Nephron (organoid): ENCODE data around the gene SFXN5.

ENCODE experiments used
- H3K27ac Mint-ChIP-seq, 3 experiments: 2 replicates each; pipeline ENCODE4 v1.8.0; 2020; ENCODE audit warnings: mixed read lengths in 3 of 3, mild to moderate bottlenecking in 2 of 3, moderate library complexity in 1 of 3
- H3K27me3 Mint-ChIP-seq: 2 replicates; pipeline ENCODE4 v1.8.0; 2021; ENCODE audit warnings: low read depth, mild to moderate bottlenecking, moderate library complexity, mixed read lengths
- H3K36me3 Mint-ChIP-seq: 2 replicates; pipeline ENCODE4 v1.8.0; 2020; ENCODE audit warnings: low read depth, mixed read lengths
- H3K4me1 Mint-ChIP-seq: 2 replicates; pipeline ENCODE4 v1.8.0; 2020; ENCODE audit warnings: mixed read lengths
- H3K4me3 Mint-ChIP-seq, 3 experiments: 2 replicates each; pipeline ENCODE4 v1.8.0; 2020; ENCODE audit warnings: mild to moderate bottlenecking in 3 of 3, mixed read lengths in 3 of 3, moderate library complexity in 2 of 3
- H3K9me3 Mint-ChIP-seq: 2 replicates; pipeline ENCODE4 v1.8.0; 2020; ENCODE audit warnings: mixed read lengths
- TF ChIP-seq, protein P1 (sequence below), 3 experiments: fragments of 200-600 bp; sonication (generic); IDR thresholded peaks; one replicate each; pipeline ENCODE4 v1.5.0; 2021; ENCODE audit warnings: antibody characterized with exemption in 3 of 3; ENCODE audit not compliant: unreplicated experiment in 3 of 3

The SFXN5 gene

DNA sequence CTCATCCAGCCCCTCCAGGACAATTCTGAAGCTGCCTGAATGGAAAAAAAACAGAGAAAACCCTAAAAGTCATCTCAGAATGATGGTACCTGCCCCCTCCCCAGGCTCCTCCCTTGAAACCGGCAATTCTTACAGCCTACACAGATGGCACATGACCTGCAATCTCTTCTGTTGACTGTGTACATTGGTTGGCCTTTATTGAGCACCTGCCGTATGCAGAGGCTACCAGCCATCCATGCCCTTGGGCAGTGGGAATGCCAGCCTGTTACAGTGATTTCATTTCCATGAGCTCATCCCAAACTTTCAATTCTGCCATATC lies 97.1 kb downstream of the SFXN5 start:
- Mint-ChIP-seq H3K4me3 (no peak overlapping the region), H3K36me3 (no peaks in the 10 kb centered on the region), H3K9me3 (no peaks in the 10 kb centered on the region), H3K27me3 (peaks cover 22% of the 10 kb centered on the region), H3K4me1 (no peaks in the 10 kb centered on the region), H3K27ac (no peak overlapping the region)
- TF ChIP-seq, protein P1, sequence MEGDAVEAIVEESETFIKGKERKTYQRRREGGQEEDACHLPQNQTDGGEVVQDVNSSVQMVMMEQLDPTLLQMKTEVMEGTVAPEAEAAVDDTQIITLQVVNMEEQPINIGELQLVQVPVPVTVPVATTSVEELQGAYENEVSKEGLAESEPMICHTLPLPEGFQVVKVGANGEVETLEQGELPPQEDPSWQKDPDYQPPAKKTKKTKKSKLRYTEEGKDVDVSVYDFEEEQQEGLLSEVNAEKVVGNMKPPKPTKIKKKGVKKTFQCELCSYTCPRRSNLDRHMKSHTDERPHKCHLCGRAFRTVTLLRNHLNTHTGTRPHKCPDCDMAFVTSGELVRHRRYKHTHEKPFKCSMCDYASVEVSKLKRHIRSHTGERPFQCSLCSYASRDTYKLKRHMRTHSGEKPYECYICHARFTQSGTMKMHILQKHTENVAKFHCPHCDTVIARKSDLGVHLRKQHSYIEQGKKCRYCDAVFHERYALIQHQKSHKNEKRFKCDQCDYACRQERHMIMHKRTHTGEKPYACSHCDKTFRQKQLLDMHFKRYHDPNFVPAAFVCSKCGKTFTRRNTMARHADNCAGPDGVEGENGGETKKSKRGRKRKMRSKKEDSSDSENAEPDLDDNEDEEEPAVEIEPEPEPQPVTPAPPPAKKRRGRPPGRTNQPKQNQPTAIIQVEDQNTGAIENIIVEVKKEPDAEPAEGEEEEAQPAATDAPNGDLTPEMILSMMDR (IDR thresholded peaks at IDR 0.05; ENCODE audit: unreplicated experiment in 3 of 3), result no peak

DNA sequence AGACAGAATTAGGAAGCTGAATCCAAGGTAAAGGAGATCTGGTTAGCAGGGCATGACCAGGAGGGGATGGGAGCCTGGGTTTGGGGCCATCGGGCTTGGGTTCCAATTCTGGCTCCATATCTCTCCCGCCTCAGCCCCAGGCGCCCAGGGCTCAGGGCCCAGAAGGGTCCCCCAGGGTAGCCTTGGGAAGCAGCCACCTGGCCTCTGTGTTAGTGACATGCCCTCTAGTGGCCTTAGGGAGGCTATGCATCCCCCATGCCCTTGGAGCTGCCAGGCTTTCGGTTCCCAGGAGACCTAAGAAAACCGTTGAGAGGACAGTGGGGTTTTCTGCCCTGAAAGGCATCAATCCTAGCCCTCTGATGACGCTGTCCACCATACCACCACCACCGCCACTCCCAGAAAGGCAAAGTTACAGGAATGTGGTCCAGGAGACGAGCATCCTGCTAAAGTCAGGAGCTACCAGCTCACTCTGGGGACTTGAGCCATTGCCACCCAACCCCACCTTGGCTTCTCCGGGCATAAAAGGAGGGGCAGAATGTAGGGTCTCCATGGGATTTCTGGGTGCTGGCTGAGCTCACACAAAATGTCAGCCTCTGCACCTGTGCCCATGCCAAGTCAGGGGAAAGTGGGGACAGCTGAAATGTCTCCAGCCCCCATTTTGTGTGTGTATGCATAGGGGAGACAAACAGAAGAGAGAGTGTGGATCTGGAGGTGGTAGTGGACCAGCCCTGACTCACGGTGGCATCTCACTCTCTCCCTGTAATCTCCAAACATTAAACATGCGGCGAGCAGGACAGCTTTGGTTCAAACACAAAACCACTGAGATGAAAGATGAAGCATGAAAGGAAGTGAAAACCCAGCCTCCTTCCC lies 97.7 kb downstream of the SFXN5 start:
- Mint-ChIP-seq H3K4me1 (no peaks in the 10 kb centered on the region), H3K9me3 (no peaks in the 10 kb centered on the region), H3K27ac (no peak overlapping the region), H3K36me3 (no peaks in the 10 kb centered on the region), H3K4me3 (no peak overlapping the region), H3K27me3 (peaks cover 22% of the 10 kb centered on the region)
- TF ChIP-seq, protein P1 (IDR thresholded peaks at IDR 0.05; ENCODE audit: unreplicated experiment in 3 of 3), result peak; percentile 61 to 77 (median 67)

DNA sequence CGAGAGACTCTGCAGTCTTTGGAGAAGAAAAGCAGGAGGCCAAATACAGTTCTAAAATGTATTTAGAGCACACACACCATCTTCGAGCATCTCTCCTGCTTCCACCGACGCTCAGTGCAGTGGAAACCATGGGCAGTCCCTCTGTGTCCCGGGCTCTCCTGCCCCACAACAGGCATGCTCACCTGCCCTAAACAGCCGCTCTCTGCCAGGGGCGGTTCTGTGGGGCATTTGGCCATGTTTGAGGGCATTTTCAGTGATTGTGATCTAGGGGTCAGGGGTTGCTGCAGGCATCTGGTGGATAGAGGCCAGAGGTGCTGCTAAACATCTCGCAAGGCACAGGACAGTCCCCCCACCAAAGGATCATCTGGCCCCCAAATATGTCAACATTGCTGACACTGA lies 98.4 kb downstream of the SFXN5 start:
- TF ChIP-seq, protein P1 (IDR thresholded peaks at IDR 0.05; ENCODE audit: unreplicated experiment in 3 of 3), result no peak
- H3K27ac Mint-ChIP-seq, result no peak overlapping the region

DNA sequence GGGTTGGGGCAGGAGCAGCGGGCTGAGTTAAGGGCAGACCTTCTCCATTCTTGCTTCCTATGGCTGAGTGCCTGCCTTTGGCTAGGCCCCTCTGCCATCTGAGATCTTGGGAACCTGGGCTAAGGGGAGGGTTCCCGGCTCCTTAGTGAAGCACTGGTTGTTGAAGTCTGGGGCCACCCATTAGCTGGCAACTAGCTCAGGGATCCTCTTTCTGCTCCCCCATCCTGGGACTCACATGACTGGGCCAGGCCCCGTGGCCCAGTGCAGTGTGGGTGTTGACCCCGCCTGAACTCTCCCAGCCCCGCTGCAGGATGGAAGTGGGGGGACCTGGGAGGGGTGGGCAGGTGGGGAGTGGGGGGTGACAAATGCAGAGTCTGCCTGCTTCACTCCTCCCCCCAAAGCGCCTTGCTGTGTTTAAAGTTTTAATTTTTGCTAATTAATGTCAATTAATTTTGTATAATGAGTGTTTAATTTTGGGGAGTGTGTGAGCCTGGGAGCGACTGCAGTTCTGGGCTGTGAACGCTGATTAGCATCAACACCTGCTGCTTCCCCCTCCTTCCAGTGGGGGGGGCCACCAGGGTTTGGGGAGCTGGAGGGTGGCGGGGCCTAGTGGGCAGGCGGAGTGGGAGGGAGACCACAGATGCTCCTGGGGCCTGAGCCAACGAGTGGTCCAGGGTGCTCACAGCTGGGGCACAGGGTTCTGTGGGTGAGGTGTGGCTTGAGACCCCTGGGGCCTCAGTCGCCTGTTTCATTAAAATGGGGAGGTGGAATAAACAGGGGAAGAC lies 99.0 kb downstream of the SFXN5 start:
- H3K27me3 Mint-ChIP-seq, result peaks cover 22% of the 10 kb centered on the region
- no peak overlapping the region for H3K27ac Mint-ChIP-seq
- H3K4me1 Mint-ChIP-seq, result no peaks in the 10 kb centered on the region
- H3K4me3 Mint-ChIP-seq, result no peak overlapping the region
- H3K9me3 Mint-ChIP-seq, result no peaks in the 10 kb centered on the region
- TF ChIP-seq, protein P1 (IDR thresholded peaks at IDR 0.05; ENCODE audit: unreplicated experiment in 3 of 3), result no peak
- H3K36me3 Mint-ChIP-seq, result no peaks in the 10 kb centered on the region

More for the DNA sequence above, 98.4 kb downstream of the SFXN5 start:
- Mint-ChIP-seq H3K9me3 (no peaks in the 10 kb centered on the region), H3K4me1 (no peaks in the 10 kb centered on the region), H3K27me3 (peaks cover 22% of the 10 kb centered on the region), H3K36me3 (no peaks in the 10 kb centered on the region), H3K4me3 (no peak overlapping the region)

DNA sequence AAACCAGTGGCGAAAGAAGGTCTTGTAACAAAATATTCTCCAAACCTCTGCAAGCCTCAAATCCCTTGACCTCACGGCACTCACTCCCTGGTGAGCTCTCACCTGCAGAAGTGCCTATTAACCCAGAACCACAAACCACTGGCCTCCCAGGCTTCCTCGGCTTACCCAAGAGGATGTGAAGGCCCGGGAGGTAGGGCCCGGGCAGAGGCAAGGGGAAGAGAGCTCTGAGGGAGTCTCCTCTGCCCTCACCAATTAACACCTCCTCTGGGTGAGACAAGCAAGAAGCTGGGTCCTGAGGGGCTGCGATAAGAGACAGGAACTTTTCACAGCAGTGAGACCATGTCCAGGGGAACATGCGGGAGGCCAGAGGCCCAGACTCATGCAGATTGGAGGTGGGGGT lies 100.5 kb downstream of the SFXN5 start:
- Mint-ChIP-seq H3K4me3 (no peak overlapping the region), H3K9me3 (no peaks in the 10 kb centered on the region), H3K36me3 (no peaks in the 10 kb centered on the region), H3K27me3 (peaks cover 22% of the 10 kb centered on the region), H3K27ac (no peak overlapping the region), H3K4me1 (no peaks in the 10 kb centered on the region)
- TF ChIP-seq, protein P1 (IDR thresholded peaks at IDR 0.05; ENCODE audit: unreplicated experiment in 3 of 3), result no peak
